Measurements from ENCODE around the gene EIF4G3.
"Not testable (repeated sequence)": the region's sequence is repeated elsewhere in the genome, so short reads cannot be mapped to it uniquely, and the experiment has no call there.

The EIF4G3 gene

DNA sequence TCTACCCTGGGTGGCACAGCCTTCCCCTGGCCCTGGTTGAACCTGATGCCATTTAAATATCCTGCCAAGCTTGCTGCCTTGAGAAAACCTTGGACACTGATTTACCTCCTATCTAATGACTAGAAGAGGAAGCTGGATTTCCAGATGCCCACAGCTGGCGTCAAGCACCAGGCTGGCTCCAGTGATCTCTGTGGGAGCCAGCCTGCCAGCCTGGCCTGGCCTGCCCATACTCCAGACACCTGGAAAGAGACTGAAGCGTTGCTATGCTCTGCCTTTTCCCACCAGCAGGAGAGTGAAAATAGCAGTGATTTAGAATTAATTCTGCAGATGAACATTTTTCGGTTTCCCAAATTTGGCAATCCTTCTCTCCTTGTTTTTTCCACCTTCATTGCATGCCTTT lies 11.5 kb upstream of the EIF4G3 start:
- in situ Hi-C loops (cut with HindIII; ENCODE audit: low sequenced_read_pairs): no loop called here
- TF ChIP-seq CTCF (IDR thresholded peaks at IDR 0.05; ENCODE audit: low read depth, low read length): no peak

DNA sequence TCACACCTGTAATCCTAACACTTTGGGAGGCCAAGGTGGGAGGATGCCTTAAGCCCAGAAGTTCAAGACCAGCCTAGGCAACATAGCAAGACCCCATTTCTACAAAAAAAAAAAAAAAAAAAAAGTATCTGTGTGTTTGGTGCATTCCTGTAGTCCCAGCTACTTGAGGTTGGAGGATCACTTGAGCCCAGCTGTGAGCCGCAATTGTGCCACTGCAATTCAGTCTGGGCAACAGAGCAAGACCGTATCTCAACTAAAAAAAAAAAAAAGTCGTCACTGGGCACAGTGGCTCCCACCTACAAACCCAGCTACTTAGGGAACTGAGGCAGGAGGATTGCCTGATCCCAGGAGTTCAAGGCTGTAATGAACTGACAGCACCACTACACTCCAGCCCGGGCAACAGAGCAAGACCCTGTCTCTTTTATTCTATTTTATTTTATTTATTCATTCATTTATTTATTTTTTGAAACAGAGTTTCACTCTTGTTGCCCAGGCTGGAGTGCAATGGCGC lies 8.6 kb upstream of the EIF4G3 start:
- TF ChIP-seq CTCF (IDR thresholded peaks at IDR 0.05; ENCODE audit: low read depth, low read length): no peak
- in situ Hi-C loops (cut with HindIII; ENCODE audit: low sequenced_read_pairs): no loop called here
- H3K4me3 ChIP-seq (ENCODE audit: low read depth, low read length): no peak overlapping the region
- no peak for DNase-seq (ENCODE audit: low read depth, low spot score)

More for the DNA sequence above, 11.5 kb upstream of the EIF4G3 start:
- H3K4me3 ChIP-seq (ENCODE audit: low read depth, low read length): no peak overlapping the region
- DNase-seq (ENCODE audit: low read depth, low spot score): no peak

GRCh38 chr1:21184276-21184675 lies 7.6 kb upstream of the EIF4G3 start:
- TF ChIP-seq CTCF (IDR thresholded peaks at IDR 0.05; ENCODE audit: low read depth, low read length): no peak
- in situ Hi-C loops (cut with HindIII; ENCODE audit: low sequenced_read_pairs): no loop called here
- H3K4me3 ChIP-seq (ENCODE audit: low read depth, low read length): no peak overlapping the region
- DNase-seq (ENCODE audit: low read depth, low spot score): no peak

DNA sequence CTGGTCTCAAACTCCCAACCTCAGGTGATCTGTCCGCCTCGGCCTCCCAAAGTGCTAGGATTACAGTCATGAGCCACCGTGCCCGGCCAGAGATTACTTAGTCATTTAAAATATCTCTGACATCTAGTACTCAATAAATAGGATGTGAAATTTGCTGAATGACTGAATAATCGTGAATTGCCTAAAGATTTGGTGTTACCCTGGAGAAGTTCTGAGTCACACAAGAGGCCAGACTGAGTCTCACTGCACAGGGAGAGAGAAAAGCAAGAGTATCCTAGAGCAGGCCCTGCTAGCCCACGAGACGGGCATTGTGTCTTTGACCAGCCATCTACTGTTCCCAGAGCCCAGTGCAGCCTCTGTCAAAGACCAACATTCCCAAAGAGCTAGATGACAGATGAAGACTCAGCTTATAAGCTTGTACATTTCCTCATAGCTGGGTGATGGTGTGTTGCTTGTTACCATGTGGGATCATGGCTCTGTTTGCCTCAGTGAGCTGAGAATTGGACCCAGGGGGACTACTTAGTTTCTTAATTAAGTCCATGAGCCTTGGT lies 5.6 kb upstream of the EIF4G3 start:
- DNase-seq (ENCODE audit: low read depth, low spot score): no peak
- in situ Hi-C loops (cut with HindIII; ENCODE audit: low sequenced_read_pairs): no loop called here
- no peak overlapping the region for H3K4me3 ChIP-seq (ENCODE audit: low read depth, low read length)
- TF ChIP-seq CTCF (IDR thresholded peaks at IDR 0.05; ENCODE audit: low read depth, low read length): no peak

DNA sequence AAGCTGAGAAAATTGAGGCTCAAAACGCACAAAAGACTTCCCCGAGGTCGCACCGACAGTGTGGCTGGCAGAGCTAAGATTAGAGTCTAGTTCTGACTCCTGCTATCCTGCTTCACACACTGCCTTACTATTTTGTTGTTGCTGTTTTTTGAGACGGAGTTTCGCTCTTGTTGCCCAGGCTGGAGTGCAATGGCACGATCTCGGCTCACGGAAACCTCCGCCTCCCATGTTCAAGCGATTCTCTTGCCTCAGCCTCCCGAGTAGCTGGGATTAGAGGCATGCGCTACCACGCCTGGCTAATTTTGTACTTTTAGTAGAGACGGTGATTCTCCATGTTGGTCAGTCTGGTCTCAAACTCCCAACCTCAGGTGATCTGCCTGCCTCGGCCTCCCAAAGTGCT lies 1.6 kb upstream of the EIF4G3 start:
- DNase-seq (ENCODE audit: low read depth, low spot score); H3K4me3 ChIP-seq (ENCODE audit: low read depth, low read length); in situ Hi-C loops (cut with HindIII; ENCODE audit: low sequenced_read_pairs): not testable (repeated sequence)

DNA sequence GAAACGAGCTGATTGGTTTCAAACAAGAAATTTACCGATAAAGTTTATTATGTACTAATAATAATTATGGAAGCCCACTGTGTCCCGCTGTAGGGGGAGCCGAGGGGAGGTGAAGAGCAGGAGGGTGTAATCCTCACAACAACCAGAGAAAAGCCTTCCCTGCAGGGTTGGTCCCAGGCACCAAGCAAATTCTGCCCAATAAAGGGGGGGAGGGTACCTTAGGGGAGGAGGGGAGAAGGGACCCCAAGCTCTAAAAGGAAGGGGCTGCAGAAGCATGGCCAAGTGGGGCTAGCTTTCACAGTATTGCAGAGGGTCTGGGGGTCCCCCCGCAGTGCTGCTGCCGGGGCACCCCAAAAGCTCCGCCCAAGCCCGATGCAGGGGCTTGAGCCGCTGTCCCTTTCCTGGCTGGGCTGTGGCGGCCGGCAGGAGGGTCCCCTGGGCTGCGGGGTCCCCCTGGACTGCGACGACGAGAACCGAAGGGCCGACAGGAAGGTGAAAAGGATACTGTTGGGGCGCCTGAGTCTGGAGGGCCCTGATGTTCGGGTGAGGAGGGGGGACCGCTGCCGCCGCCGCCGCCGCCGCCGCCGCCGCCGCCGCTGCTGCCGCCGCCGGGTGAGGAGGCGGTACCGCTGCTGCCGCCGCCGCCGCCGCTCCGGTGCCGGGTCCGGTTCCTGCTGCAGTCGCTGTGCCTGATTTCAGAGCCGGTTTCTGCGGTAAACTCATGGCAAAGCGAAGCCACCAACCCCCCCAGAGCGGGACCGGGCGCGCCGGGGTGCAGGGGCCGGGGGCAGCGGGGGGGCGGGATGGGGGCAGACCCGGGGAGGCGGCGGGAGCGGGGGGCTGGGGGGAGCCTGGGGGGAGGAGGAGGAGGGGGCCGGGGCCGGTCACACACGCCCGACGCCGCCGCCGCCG lies 771 bp downstream of the EIF4G3 start:
- TF ChIP-seq CTCF (IDR thresholded peaks at IDR 0.05; ENCODE audit: low read depth, low read length): no peak
- in situ Hi-C loops (cut with HindIII; ENCODE audit: low sequenced_read_pairs): no loop called here
- peak; percentile 33 for DNase-seq (ENCODE audit: low read depth, low spot score)
- H3K4me3 ChIP-seq (ENCODE audit: low read depth, low read length): peak overlapping the region; percentile 64

GRCh38 chr1:21175324-21175669 lies 1.4 kb downstream of the EIF4G3 start:
- H3K4me3 ChIP-seq (ENCODE audit: low read depth, low read length): peak overlapping the region; percentile 64
- peak; percentile 45 for DNase-seq (ENCODE audit: low read depth, low spot score)
- in situ Hi-C loops (cut with HindIII; ENCODE audit: low sequenced_read_pairs): no loop called here
- TF ChIP-seq CTCF (IDR thresholded peaks at IDR 0.05; ENCODE audit: low read depth, low read length): no peak
